Measurements from ENCODE around the gene SH3TC2.
A peak's percentile ranks its signal among the peaks of the same experiment; 100 is the strongest.

DNA sequence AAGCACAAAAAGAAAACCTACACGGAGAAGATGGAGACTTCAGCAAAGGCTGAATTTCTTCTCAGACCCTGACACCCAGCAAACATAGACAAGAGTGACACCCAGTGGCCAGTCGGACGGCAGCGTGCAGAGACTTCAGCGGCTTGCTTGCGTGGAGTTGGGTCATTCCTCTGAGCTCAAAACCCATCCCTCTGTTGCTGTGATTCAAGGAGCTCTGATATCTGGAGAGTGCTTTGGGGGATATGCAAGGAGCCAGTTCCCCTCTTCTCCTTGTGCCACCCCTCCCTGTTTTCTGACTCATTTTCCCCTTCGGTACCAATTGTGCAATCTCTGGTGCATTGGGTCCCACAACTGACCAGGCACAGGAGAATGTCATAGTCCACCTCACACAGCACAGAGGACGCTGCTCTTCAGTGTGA is 27.5 kb downstream of the SH3TC2 start:
- TF ChIP-seq CTCF (IDR thresholded peaks at IDR 0.05) (peak in 2 of 3 experiments; percentile 66 to 78), POLR2A (IDR thresholded peaks at IDR 0.05) (no peak)

Data from testis (tissue), 2 donors.